Measurements from ENCODE around the gene TCTN1.
"Not testable (repeated sequence)": the region's sequence is repeated elsewhere in the genome, so short reads cannot be mapped to it uniquely, and the experiment has no call there.

TCTN1 gene

GRCh38 chr12:110613771-110614684 lies at the start of gene TCTN1:
TSS of gene TCTN1 (plus strand) at chr12:110614129. CDS start at chr12:110614183, 54 bp downstream.
- in situ Hi-C loops (cut with MboI; ENCODE audit: low sequenced_read_pairs), result loop anchor here (10.0 to 25.0 kb wide), 2 partner anchors 211 to 527 kb away; no protein-coding TSS in a partner anchor
- Histone ChIP-seq H3K4me3 (peak within 1 kb of the TSS; percentile 50), H3K9me3 (no peaks in the 10 kb centered on the region), H3K27me3 (ENCODE audit: low read depth) (no peaks in the 10 kb centered on the region), H3K4me1 (peaks cover 7% of the 10 kb centered on the region), H3K36me3 (replicated peaks) (0 out of 2 replicates have a peak, but pooled peaks cover 3% of the 10 kb centered on the region)
- peak; percentile 95 to 99 for DNase-seq (ENCODE audit: low spot score in 2 of 2)

GRCh38 chr12:110564471-110564991 lies 49.4 kb upstream of the TCTN1 start:
- in situ Hi-C loops (cut with MboI; ENCODE audit: low sequenced_read_pairs), result no loop called here
- Histone ChIP-seq H3K4me3 (no peak overlapping the region), H3K9me3 (no peaks in the 10 kb centered on the region; the same call in 1 of the 2 replicates), H3K36me3 (replicated peaks) (no peaks in the 10 kb centered on the region), H3K4me1 (peaks cover 31% of the 10 kb centered on the region), H3K27me3 (ENCODE audit: low read depth) (no peaks in the 10 kb centered on the region)
- DNase-seq (ENCODE audit: low spot score in 2 of 2), result no peak

- Histone ChIP-seq H3K9me3 (no peaks in the 10 kb centered on the region; the same call in 1 of the 2 replicates), H3K4me3 (no peak overlapping the region), H3K4me1 (peaks cover 31% of the 10 kb centered on the region), H3K36me3 (replicated peaks) (no peaks in the 10 kb centered on the region; the same call in 1 of the 2 replicates), H3K27me3 (ENCODE audit: low read depth) (no peaks in the 10 kb centered on the region)
- in situ Hi-C loops (cut with MboI; ENCODE audit: low sequenced_read_pairs), result no loop called here
- peak; percentile 21 to 34 for DNase-seq (ENCODE audit: low spot score in 2 of 2)
These were observed 47.7 kb upstream of the TCTN1 start for GRCh38 chr12:110565894-110566871.

GRCh38 chr12:110566993-110567392 lies 46.9 kb upstream of the TCTN1 start:
- H3K4me1 ChIP-seq, result peaks cover 31% of the 10 kb centered on the region

GRCh38 chr12:110568752-110569151 lies 45.2 kb upstream of the TCTN1 start:
- H3K9me3 ChIP-seq, result peaks cover 12% of the 10 kb centered on the region
- in situ Hi-C loops (cut with MboI; ENCODE audit: low sequenced_read_pairs), result no loop called here

More at GRCh38 chr12:110566993-110567392, 46.9 kb upstream of the TCTN1 start:
- Histone ChIP-seq H3K4me3 (no peak overlapping the region), H3K36me3 (replicated peaks) (peaks cover 4% of the 10 kb centered on the region; the same call in 1 of the 2 replicates), H3K27me3 (ENCODE audit: low read depth) (no peaks in the 10 kb centered on the region), H3K9me3 (peaks cover 8% of the 10 kb centered on the region)
- in situ Hi-C loops (cut with MboI; ENCODE audit: low sequenced_read_pairs), result no loop called here
- DNase-seq (ENCODE audit: low spot score in 2 of 2), result no peak

GRCh38 chr12:110569838-110570237 lies 44.1 kb upstream of the TCTN1 start:
- H3K4me3 ChIP-seq; DNase-seq (ENCODE audit: low spot score in 2 of 2); H3K36me3 ChIP-seq (replicated peaks); H3K27me3 ChIP-seq (ENCODE audit: low read depth); in situ Hi-C loops (cut with MboI; ENCODE audit: low sequenced_read_pairs): not testable (repeated sequence)
- Histone ChIP-seq H3K9me3 (peaks cover 12% of the 10 kb centered on the region), H3K4me1 (peaks cover 22% of the 10 kb centered on the region)

More at GRCh38 chr12:110568752-110569151, 45.2 kb upstream of the TCTN1 start:
- Histone ChIP-seq H3K36me3 (replicated peaks) (peaks cover 4% of the 10 kb centered on the region; the same call in 1 of the 2 replicates), H3K27me3 (ENCODE audit: low read depth) (no peaks in the 10 kb centered on the region), H3K4me3 (no peak overlapping the region), H3K4me1 (peaks cover 28% of the 10 kb centered on the region)
- no peak for DNase-seq (ENCODE audit: low spot score in 2 of 2)

- H3K36me3 ChIP-seq (replicated peaks); H3K4me3 ChIP-seq; H3K27me3 ChIP-seq (ENCODE audit: low read depth); in situ Hi-C loops (cut with MboI; ENCODE audit: low sequenced_read_pairs); DNase-seq (ENCODE audit: low spot score in 2 of 2): not testable (repeated sequence)
- peaks cover 18% of the 10 kb centered on the region for H3K4me1 ChIP-seq
- H3K9me3 ChIP-seq, result peaks cover 12% of the 10 kb centered on the region
These were observed 43.1 kb upstream of the TCTN1 start for GRCh38 chr12:110570798-110571197.

GRCh38 chr12:110574044-110574443 lies 39.9 kb upstream of the TCTN1 start:
- peaks cover 14% of the 10 kb centered on the region for H3K4me1 ChIP-seq
- H3K9me3 ChIP-seq, result peaks cover 12% of the 10 kb centered on the region
- peaks cover 4% of the 10 kb centered on the region; the same call in 1 of the 2 replicates for H3K36me3 ChIP-seq (replicated peaks)
- DNase-seq (ENCODE audit: low spot score in 2 of 2), result no peak
- no peak overlapping the region for H3K4me3 ChIP-seq
- in situ Hi-C loops (cut with MboI; ENCODE audit: low sequenced_read_pairs), result no loop called here
- no peaks in the 10 kb centered on the region for H3K27me3 ChIP-seq (ENCODE audit: low read depth)

GRCh38 chr12:110574717-110575230 lies 39.2 kb upstream of the TCTN1 start:
- DNase-seq (ENCODE audit: low spot score in 2 of 2); H3K4me3 ChIP-seq; H3K27me3 ChIP-seq (ENCODE audit: low read depth); in situ Hi-C loops (cut with MboI; ENCODE audit: low sequenced_read_pairs); H3K36me3 ChIP-seq (replicated peaks): not testable (repeated sequence)
- peaks cover 12% of the 10 kb centered on the region for H3K9me3 ChIP-seq
- peaks cover 14% of the 10 kb centered on the region for H3K4me1 ChIP-seq

- in situ Hi-C loops (cut with MboI; ENCODE audit: low sequenced_read_pairs), result no loop called here
- peaks cover 14% of the 10 kb centered on the region for H3K4me1 ChIP-seq
- peaks cover 4% of the 10 kb centered on the region; the same call in 1 of the 2 replicates for H3K36me3 ChIP-seq (replicated peaks)
- no peak overlapping the region for H3K4me3 ChIP-seq
- H3K27me3 ChIP-seq (ENCODE audit: low read depth), result no peaks in the 10 kb centered on the region
- peaks cover 12% of the 10 kb centered on the region for H3K9me3 ChIP-seq
- no peak for DNase-seq (ENCODE audit: low spot score in 2 of 2)
These were observed 38.6 kb upstream of the TCTN1 start for GRCh38 chr12:110575326-110575725.

- Histone ChIP-seq H3K4me1 (peaks cover 15% of the 10 kb centered on the region), H3K27me3 (ENCODE audit: low read depth) (no peaks in the 10 kb centered on the region), H3K9me3 (peaks cover 9% of the 10 kb centered on the region), H3K36me3 (replicated peaks) (peaks cover 2% of the 10 kb centered on the region; the same call in 1 of the 2 replicates), H3K4me3 (no peak overlapping the region)
- no peak for DNase-seq (ENCODE audit: low spot score in 2 of 2)
- in situ Hi-C loops (cut with MboI; ENCODE audit: low sequenced_read_pairs), result no loop called here
These were observed 37.4 kb upstream of the TCTN1 start for GRCh38 chr12:110576504-110576903.

- Histone ChIP-seq H3K9me3 (no peaks in the 10 kb centered on the region), H3K36me3 (replicated peaks) (no peaks in the 10 kb centered on the region), H3K4me3 (no peak overlapping the region), H3K4me1 (peaks cover 19% of the 10 kb centered on the region), H3K27me3 (ENCODE audit: low read depth) (no peaks in the 10 kb centered on the region)
- in situ Hi-C loops (cut with MboI; ENCODE audit: low sequenced_read_pairs), result no loop called here
- no peak for DNase-seq (ENCODE audit: low spot score in 2 of 2)
These were observed 35.9 kb upstream of the TCTN1 start for GRCh38 chr12:110577864-110578693.
